Esophagus muscularis mucosa (tissue), 4 donors: ENCODE data around the gene HADHB.

ENCODE experiments used
- EP300 ChIP-seq: sonication (generic); formaldehyde crosslinking; IDR thresholded peaks from one replicate; pipeline ENCODE4 v1.6.1; 2017; ENCODE audit warnings: antibody characterized with exemption
- POLR2A ChIP-seq: fragments of 450-650 bp; IDR thresholded peaks from one replicate; pipeline ENCODE4 v1.6.1; 2017; ENCODE audit warnings: antibody characterized with exemption, moderate library complexity, mild to moderate bottlenecking, low read depth
- POLR2AphosphoS5 ChIP-seq, 2 donors: sonication (generic); formaldehyde crosslinking; IDR thresholded peaks; one replicate each; pipeline ENCODE4 v1.6.1; 2017; ENCODE audit warnings: antibody characterized with exemption in 2 of 2
- TF ChIP-seq, protein P1 (sequence below), 3 experiments: fragments of 200-600 bp in 2 of 3; fragments of 450-650 bp in 1 of 3; sonication (generic) in 2 of 3; IDR thresholded peaks; one replicate each; pipeline ENCODE4 v1.5.1; 2017 to 2019; ENCODE audit warnings: antibody characterized with exemption in 3 of 3, mild to moderate bottlenecking in 2 of 3, moderate library complexity in 1 of 3

DNA sequence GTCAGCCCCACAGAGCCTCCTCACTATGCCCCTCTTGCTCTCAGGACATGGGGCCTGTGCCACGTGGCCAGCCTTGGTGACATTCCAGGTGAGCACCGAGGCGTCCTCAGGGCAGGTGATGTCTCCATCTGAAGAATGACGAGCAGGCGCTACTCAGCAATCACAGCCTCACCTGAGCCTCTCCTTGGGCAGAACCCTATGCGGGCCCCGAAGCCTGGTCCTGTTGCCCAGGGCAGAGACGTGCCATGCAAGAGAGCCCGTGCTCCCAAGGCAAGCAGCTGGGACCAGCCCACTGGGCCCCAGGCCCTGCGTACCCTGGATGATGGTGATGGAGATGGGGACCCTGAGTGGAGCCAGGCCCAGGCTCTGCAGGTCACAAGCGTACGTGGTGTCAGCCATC is 68.7 kb downstream of the HADHB start:
- TF ChIP-seq EP300 (no peak), POLR2A (no peak), POLR2AphosphoS5 (IDR thresholded peaks at IDR 0.05) (no peak)
- TF ChIP-seq, protein P1, sequence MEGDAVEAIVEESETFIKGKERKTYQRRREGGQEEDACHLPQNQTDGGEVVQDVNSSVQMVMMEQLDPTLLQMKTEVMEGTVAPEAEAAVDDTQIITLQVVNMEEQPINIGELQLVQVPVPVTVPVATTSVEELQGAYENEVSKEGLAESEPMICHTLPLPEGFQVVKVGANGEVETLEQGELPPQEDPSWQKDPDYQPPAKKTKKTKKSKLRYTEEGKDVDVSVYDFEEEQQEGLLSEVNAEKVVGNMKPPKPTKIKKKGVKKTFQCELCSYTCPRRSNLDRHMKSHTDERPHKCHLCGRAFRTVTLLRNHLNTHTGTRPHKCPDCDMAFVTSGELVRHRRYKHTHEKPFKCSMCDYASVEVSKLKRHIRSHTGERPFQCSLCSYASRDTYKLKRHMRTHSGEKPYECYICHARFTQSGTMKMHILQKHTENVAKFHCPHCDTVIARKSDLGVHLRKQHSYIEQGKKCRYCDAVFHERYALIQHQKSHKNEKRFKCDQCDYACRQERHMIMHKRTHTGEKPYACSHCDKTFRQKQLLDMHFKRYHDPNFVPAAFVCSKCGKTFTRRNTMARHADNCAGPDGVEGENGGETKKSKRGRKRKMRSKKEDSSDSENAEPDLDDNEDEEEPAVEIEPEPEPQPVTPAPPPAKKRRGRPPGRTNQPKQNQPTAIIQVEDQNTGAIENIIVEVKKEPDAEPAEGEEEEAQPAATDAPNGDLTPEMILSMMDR (IDR thresholded peaks at IDR 0.05), result no peak
